AG10803 (cell line): ENCODE measurements around the gene ZNF235.
"Not testable (repeated sequence)": the region's sequence is repeated elsewhere in the genome, so short reads cannot be mapped to it uniquely, and the experiment has no call there.

Experiments used
- DNase-seq: peaks from one replicate; pipeline ENCODE4 v3.0.0; 2010; ENCODE audit warnings: low read depth
- H3K4me3 ChIP-seq: 2 replicates; pipeline ENCODE4 v1.5.1; 2011; ENCODE audit warnings: mild to moderate bottlenecking, low read length, control low read depth
- TF ChIP-seq, protein P1 (sequence below): conservative IDR thresholded peaks from 2 replicates; pipeline ENCODE4 v1.5.1; 2011; ENCODE audit warnings: mild to moderate bottlenecking, low read length, control low read depth, inconsistent platforms

The ZNF235 gene

DNA sequence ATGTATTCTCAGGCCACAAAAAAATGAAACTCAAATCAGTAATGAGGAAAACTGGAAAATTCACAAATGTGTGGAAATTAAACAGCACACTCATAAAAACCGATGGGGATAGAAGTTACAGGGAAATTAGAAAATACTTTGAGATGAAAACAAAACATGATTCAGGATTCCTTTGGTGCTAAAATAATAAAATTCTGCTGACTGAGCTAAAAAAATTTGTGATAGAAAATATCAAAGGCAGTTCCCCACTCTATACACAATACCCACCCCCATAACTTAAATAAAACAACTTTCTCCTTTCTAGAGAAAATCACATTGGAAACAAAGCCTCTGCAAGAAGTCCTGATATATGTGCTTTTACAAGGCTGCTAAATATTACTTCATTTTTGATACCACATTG is 46.7 kb downstream of the ZNF235 start:
- no peak overlapping the region for H3K4me3 ChIP-seq
- TF ChIP-seq, protein P1, sequence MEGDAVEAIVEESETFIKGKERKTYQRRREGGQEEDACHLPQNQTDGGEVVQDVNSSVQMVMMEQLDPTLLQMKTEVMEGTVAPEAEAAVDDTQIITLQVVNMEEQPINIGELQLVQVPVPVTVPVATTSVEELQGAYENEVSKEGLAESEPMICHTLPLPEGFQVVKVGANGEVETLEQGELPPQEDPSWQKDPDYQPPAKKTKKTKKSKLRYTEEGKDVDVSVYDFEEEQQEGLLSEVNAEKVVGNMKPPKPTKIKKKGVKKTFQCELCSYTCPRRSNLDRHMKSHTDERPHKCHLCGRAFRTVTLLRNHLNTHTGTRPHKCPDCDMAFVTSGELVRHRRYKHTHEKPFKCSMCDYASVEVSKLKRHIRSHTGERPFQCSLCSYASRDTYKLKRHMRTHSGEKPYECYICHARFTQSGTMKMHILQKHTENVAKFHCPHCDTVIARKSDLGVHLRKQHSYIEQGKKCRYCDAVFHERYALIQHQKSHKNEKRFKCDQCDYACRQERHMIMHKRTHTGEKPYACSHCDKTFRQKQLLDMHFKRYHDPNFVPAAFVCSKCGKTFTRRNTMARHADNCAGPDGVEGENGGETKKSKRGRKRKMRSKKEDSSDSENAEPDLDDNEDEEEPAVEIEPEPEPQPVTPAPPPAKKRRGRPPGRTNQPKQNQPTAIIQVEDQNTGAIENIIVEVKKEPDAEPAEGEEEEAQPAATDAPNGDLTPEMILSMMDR, result no peak
- DNase-seq, result no peak

DNA sequence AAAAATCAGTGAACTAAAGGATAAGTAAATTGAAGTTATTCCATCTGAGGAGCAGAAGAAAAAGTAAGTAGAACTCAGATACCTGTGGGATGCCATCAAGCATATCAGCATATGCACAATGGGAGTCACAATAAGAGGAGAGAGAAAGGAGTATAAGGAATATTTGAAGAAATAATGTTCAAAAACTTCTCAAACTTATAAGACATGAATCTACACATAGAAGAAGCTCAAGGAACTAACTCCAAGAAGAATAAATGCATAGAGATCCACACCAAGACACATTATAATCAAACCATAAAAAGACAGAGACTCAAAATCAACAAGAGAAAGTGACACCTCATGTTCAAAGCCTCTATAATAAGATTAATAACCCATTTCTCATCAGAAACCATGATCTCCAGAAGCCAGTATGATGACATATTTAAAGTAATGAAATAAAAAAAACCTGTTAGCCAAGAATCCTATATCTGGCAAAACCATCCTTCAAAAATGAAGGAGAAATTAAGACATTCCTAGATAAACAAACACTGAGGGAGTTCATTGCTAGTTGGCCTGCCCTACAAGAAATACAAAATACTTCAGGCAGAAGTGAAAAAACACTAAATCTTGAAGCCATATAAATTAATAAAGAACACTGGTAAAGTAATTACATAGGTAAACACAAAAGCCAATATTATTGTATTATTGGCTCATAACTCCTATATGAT is 49.0 kb downstream of the ZNF235 start:
- no peak overlapping the region for H3K4me3 ChIP-seq
- TF ChIP-seq, protein P1, result no peak
- no peak for DNase-seq

DNA sequence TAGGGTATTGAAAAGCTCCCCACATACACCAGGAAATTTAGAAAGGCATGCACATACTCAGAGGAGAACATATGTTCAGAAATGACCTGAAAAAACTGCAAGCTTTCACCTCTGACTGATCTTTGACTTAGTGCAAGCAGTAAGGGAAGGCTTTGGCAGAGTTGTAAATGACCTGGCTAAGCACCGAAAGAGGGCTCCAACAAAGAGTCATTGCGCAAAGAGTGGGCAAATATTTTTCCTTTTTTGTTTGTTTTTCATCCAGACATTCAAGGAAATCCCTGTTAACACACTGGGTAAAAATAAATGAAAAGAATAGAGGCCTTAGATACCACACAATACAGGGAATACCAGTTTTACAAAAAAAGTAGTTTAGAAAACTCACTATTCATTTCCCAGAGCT is 50.3 kb downstream of the ZNF235 start:
- no peak overlapping the region for H3K4me3 ChIP-seq
- no peak for DNase-seq
- TF ChIP-seq, protein P1, result no peak

DNA sequence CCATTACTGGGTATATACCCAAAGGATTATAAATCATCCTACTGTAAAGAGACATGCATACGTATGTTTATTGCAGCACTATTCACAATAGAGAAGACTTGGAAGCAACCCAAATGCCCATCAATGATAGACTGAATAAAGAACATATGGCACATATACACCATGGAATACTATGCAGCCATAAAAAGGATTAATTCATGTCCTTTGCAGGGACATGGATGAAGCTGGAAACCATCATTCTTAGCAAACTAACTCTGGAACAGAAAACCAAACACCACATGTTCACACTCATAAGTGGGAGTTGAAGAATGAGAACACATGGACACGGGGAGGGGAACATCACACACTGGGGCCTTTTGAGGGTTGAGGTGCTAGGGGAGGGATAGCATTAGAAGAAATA is 51.4 kb downstream of the ZNF235 start:
- H3K4me3 ChIP-seq, DNase-seq: not testable (repeated sequence)

DNA sequence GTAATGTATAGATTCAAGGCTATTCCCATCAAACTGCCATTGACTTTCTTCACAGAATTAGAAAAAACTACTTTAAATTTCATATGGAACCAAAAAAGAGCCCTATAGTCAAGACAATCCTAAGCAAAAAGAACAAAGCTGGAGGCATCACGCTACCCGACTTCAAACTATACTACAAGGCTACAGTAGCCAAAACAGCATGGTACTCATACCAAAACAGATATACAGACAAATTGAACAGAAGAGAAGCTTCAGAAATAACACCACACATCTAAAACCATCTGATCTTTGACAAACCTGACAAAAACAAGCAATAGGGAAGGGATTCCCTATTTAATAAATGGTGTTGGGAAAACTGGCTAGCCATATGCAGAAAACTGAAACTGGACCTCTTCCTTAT is 52.5 kb downstream of the ZNF235 start:
- not testable (repeated sequence) for H3K4me3 ChIP-seq

DNA sequence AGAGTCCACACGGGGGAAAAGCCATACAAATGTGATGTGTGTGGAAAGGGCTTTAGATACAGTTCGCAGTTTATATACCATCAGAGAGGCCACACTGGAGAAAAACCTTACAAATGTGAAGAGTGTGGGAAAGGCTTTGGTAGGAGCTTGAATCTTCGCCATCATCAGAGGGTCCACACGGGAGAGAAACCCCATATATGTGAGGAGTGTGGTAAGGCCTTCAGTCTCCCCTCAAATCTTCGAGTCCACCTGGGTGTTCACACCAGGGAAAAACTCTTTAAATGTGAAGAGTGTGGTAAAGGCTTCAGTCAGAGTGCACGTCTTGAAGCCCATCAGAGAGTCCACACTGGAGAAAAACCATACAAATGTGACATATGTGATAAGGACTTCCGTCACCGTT is 68.4 kb downstream of the ZNF235 start:
- no peak overlapping the region for H3K4me3 ChIP-seq
- TF ChIP-seq, protein P1, result no peak
- no peak for DNase-seq

More for the DNA sequence above, 52.5 kb downstream of the ZNF235 start:
- DNase-seq, result not testable (repeated sequence)
